HEK293 (cell line): Measurements from ENCODE around the gene FABP7.

Experiments used
- CTCF ChIA-PET: fragments of 350-600 bp; formaldehyde crosslinking; extraction: SDS; loops from one replicate; lab custom pipeline; 2021; ENCODE audit warnings: antibody characterized with exemption; lab: Yijun Ruan, JAX
- POLR2A ChIA-PET: fragments of 300-600 bp; formaldehyde crosslinking; extraction: SDS; loops from one replicate; lab custom pipeline; 2020; ENCODE audit warnings: antibody characterized with exemption, inconsistent platforms; lab: Yijun Ruan, JAX
- H3K27ac ChIP-seq: fragments of 200-500 bp; sonication (Bioruptor generic); 2 replicates; pipeline ENCODE4 v1.5.1; 2014; ENCODE audit warnings: low read depth, low read length, control low read depth, inconsistent platforms; ENCODE audit errors: extremely low read depth
- H3K36me3 ChIP-seq, 2 experiments: fragments of 200-500 bp in 1 of 2; sonication (Bioruptor generic) in 1 of 2; 1 replicate in 1 of 2; 2 replicates in 1 of 2; pipeline ENCODE4 v1.5.1; 2014 to 2017; ENCODE audit warnings: inconsistent platforms in 2 of 2, low read length in 2 of 2; ENCODE audit not compliant: control insufficient read depth in 2 of 2, insufficient read depth in 1 of 2
- H3K4me1 ChIP-seq: fragments of 200-500 bp; sonication (Bioruptor generic); 2 replicates; pipeline ENCODE4 v1.5.1; 2014; ENCODE audit warnings: mild to moderate bottlenecking, low read length, inconsistent platforms; ENCODE audit not compliant: control insufficient read depth, insufficient read depth
- H3K4me3 ChIP-seq: 2 replicates; pipeline ENCODE4 v1.5.1; 2011; ENCODE audit warnings: low read depth, mild to moderate bottlenecking, control low read depth, low read length, moderate library complexity
- H3K9me3 ChIP-seq: fragments of 200-500 bp; sonication (Bioruptor generic); 2 replicates; pipeline ENCODE4 v1.5.1; 2014; ENCODE audit warnings: low read depth, low read length, inconsistent platforms; ENCODE audit not compliant: control insufficient read depth, insufficient read depth
- KLF16 ChIP-seq: fragments of 450-650 bp; formaldehyde crosslinking; IDR thresholded peaks from 2 replicates; pipeline ENCODE4 v1.5.1; 2017; ENCODE audit warnings: missing biosample characterization, missing genetic modification characterization
- KLF9 ChIP-seq: fragments of 450-650 bp; formaldehyde crosslinking; IDR thresholded peaks from 2 replicates; pipeline ENCODE4 v1.5.1; 2016; ENCODE audit warnings: missing biosample characterization, missing genetic modification characterization, low read depth
- MZF1 ChIP-seq: fragments of 450-650 bp; formaldehyde crosslinking; IDR thresholded peaks from 2 replicates; pipeline ENCODE4 v1.5.1; 2017; ENCODE audit warnings: missing biosample characterization, missing genetic modification characterization, borderline replicate concordance
- YY2 ChIP-seq: fragments of 450-650 bp; formaldehyde crosslinking; IDR thresholded peaks from 2 replicates; pipeline ENCODE4 v1.5.1; 2016; ENCODE audit warnings: missing biosample characterization, missing genetic modification characterization
- ZBTB17 ChIP-seq: fragments of 450-650 bp; formaldehyde crosslinking; IDR thresholded peaks from 2 replicates; pipeline ENCODE4 v1.5.1; 2016; ENCODE audit warnings: missing biosample characterization, missing genetic modification characterization
- ZFP69B ChIP-seq: fragments of 450-650 bp; formaldehyde crosslinking; IDR thresholded peaks from 2 replicates; pipeline ENCODE4 v1.5.1; 2016; ENCODE audit warnings: missing biosample characterization, missing genetic modification characterization
- ZNF16 ChIP-seq: fragments of 450-650 bp; formaldehyde crosslinking; IDR thresholded peaks from 2 replicates; pipeline ENCODE4 v1.5.1; 2016; ENCODE audit warnings: low read depth, missing biosample characterization, missing genetic modification characterization
- ZNF169 ChIP-seq: fragments of 450-650 bp; formaldehyde crosslinking; IDR thresholded peaks from 2 replicates; pipeline ENCODE4 v1.5.1; 2016; ENCODE audit warnings: missing biosample characterization, missing genetic modification characterization
- ZNF324 ChIP-seq: fragments of 450-650 bp; formaldehyde crosslinking; IDR thresholded peaks from 2 replicates; pipeline ENCODE4 v1.5.1; 2016; ENCODE audit warnings: missing biosample characterization, missing genetic modification characterization
- ZNF341 ChIP-seq: fragments of 450-650 bp; formaldehyde crosslinking; IDR thresholded peaks from 2 replicates; pipeline ENCODE4; 2016; ENCODE audit warnings: low read depth, missing biosample characterization, missing genetic modification characterization
- ZNF362 ChIP-seq: fragments of 450-650 bp; formaldehyde crosslinking; IDR thresholded peaks from 2 replicates; pipeline ENCODE4 v1.5.1; 2016; ENCODE audit warnings: missing biosample characterization, missing genetic modification characterization
- ZNF391 ChIP-seq: fragments of 450-650 bp; formaldehyde crosslinking; IDR thresholded peaks from 2 replicates; pipeline ENCODE4 v1.5.1; 2016; ENCODE audit warnings: low read depth, missing biosample characterization, missing genetic modification characterization, borderline replicate concordance
- ZNF555 ChIP-seq: fragments of 450-650 bp; formaldehyde crosslinking; conservative IDR thresholded peaks from 2 replicates; pipeline ENCODE4 v1.5.1; 2017; ENCODE audit warnings: missing biosample characterization, mild to moderate bottlenecking, missing genetic modification characterization, inconsistent platforms
- ZNF558 ChIP-seq: fragments of 450-650 bp; formaldehyde crosslinking; IDR thresholded peaks from 2 replicates; pipeline ENCODE4 v1.5.1; 2016; ENCODE audit warnings: missing biosample characterization, missing genetic modification characterization
- ZNF660 ChIP-seq: fragments of 450-650 bp; IDR thresholded peaks from 2 replicates; pipeline ENCODE4 v1.5.1; 2018; ENCODE audit warnings: missing biosample characterization, mild to moderate bottlenecking, missing genetic modification characterization
- ZSCAN30 ChIP-seq: fragments of 450-650 bp; IDR thresholded peaks from 2 replicates; pipeline ENCODE4 v1.5.1; 2018; ENCODE audit warnings: missing biosample characterization, mild to moderate bottlenecking, missing genetic modification characterization, moderate library complexity
- TF ChIP-seq, protein P1 (sequence below): fragments of 450-650 bp; formaldehyde crosslinking; IDR thresholded peaks from 2 replicates; pipeline ENCODE4 v1.5.1; 2016; ENCODE audit warnings: missing biosample characterization, missing genetic modification characterization, borderline replicate concordance
- TF ChIP-seq, protein P2 (sequence below): fragments of 450-650 bp; formaldehyde crosslinking; IDR thresholded peaks from 2 replicates; pipeline ENCODE4 v1.5.1; 2016; ENCODE audit warnings: missing biosample characterization, missing genetic modification characterization

Gene FABP7

GRCh38 chr6:122808121-122808885, 28.8 kb downstream of the FABP7 start:
- CTCF ChIA-PET: interaction anchor here (0.5 to 0.7 kb wide), 3 partner anchors 157 to 391 kb away, joined by 3 to 6 read pairs (median 4); no protein-coding TSS in a partner anchor
- TF ChIP-seq ZNF341 (tag by site-specific recombination): no peak
- TF ChIP-seq ZNF558 (tag by site-specific recombination): no peak
- no peak for TF ChIP-seq ZNF555 (tag by site-specific recombination)
- no peak for TF ChIP-seq ZNF169 (tag by site-specific recombination)
- TF ChIP-seq, protein P1, sequence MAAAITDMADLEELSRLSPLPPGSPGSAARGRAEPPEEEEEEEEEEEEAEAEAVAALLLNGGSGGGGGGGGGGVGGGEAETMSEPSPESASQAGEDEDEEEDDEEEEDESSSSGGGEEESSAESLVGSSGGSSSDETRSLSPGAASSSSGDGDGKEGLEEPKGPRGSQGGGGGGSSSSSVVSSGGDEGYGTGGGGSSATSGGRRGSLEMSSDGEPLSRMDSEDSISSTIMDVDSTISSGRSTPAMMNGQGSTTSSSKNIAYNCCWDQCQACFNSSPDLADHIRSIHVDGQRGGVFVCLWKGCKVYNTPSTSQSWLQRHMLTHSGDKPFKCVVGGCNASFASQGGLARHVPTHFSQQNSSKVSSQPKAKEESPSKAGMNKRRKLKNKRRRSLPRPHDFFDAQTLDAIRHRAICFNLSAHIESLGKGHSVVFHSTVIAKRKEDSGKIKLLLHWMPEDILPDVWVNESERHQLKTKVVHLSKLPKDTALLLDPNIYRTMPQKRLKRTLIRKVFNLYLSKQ: no peak
- no peak for TF ChIP-seq KLF9
- Histone ChIP-seq H3K4me3 (no peak overlapping the region), H3K36me3 (peaks cover 3 to 21% of the 10 kb centered on the region in 2 experiments; a peak in 2 of 3 replicates), H3K27ac (no peak overlapping the region), H3K9me3 (no peaks in the 10 kb centered on the region), H3K4me1 (no peaks in the 10 kb centered on the region)
- POLR2A ChIA-PET: no interaction called here

GRCh38 chr6:122809001-122809400, 29.5 kb downstream of the FABP7 start:
- H3K4me3 ChIP-seq: no peak overlapping the region
- H3K27ac ChIP-seq: no peak overlapping the region
- no peak for TF ChIP-seq ZNF16
- TF ChIP-seq KLF16 (tag by site-specific recombination): no peak
- no peak for TF ChIP-seq YY2 (tag by site-specific recombination)
- no peak for TF ChIP-seq ZNF660 (tag by site-specific recombination)
- TF ChIP-seq ZNF391 (tag by site-specific recombination): no peak
- ChIA-PET CTCF (interaction anchor here (0.7 kb wide), 1 partner anchor 158 kb away, joined by 3 read pairs; no protein-coding TSS in a partner anchor), POLR2A (no interaction called here)
- H3K4me1 ChIP-seq: no peaks in the 10 kb centered on the region
- H3K9me3 ChIP-seq: no peaks in the 10 kb centered on the region
- H3K36me3 ChIP-seq: peaks cover 3 to 21% of the 10 kb centered on the region in 2 experiments; a peak in 2 of 3 replicates

- Histone ChIP-seq H3K9me3 (no peaks in the 10 kb centered on the region), H3K27ac (no peak overlapping the region), H3K4me3 (no peak overlapping the region), H3K36me3 (peaks cover 3 to 21% of the 10 kb centered on the region in 2 experiments; a peak in 2 of 3 replicates), H3K4me1 (no peaks in the 10 kb centered on the region)
- ChIA-PET POLR2A (no interaction called here), CTCF (no interaction called here)
- TF ChIP-seq ZSCAN30 (tag by site-specific recombination) (no peak), ZNF362 (tag by site-specific recombination) (no peak), MZF1 (tag by site-specific recombination) (no peak), ZNF324 (no peak), ZFP69B (tag by site-specific recombination) (no peak), ZBTB17 (tag by site-specific recombination) (no peak)
- TF ChIP-seq, protein P2, sequence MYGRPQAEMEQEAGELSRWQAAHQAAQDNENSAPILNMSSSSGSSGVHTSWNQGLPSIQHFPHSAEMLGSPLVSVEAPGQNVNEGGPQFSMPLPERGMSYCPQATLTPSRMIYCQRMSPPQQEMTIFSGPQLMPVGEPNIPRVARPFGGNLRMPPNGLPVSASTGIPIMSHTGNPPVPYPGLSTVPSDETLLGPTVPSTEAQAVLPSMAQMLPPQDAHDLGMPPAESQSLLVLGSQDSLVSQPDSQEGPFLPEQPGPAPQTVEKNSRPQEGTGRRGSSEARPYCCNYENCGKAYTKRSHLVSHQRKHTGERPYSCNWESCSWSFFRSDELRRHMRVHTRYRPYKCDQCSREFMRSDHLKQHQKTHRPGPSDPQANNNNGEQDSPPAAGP: no peak
Measured at GRCh38 chr6:122809691-122810090, 30.2 kb downstream of the FABP7 start.
